ENCODE results near the gene CEBPB. TPM values are rescaled to one million over a fixed set of nuclear protein-coding genes. Genes with fewer than 3 reads are reported as not detected.

CEBPB gene
- polyA plus RNA-seq, 1 donor (not counting 4 experiments of a cell fraction or from before 2014, with no cell fraction given) = 15.8 TPM

- H3K36me3 ChIP-seq (ENCODE audit: control insufficient read depth in 2 of 2, extremely low read depth in 1 of 2, insufficient read depth in 2 of 2, low read length in 2 of 2) = no peaks in the 10 kb centered on the region
- H3K9me3 ChIP-seq (ENCODE audit: control insufficient read depth, low read depth, low read length) = no peaks in the 10 kb centered on the region
- H3K4me1 ChIP-seq (ENCODE audit: control insufficient read depth, extremely low read depth, insufficient read depth, low read length) = peaks cover 4% of the 10 kb centered on the region
- dilution Hi-C loops (cut with MboI; ENCODE audit: extremely low pct_ligation_motif_present, low sequenced_read_pairs) = no loop called here
- no peak overlapping the region for H3K4me3 ChIP-seq (ENCODE audit: control insufficient read depth in 2 of 3, extremely low read depth in 1 of 3, insufficient read depth in 2 of 3, low read depth in 1 of 3, low read length in 3 of 3)
- no peak overlapping the region for H2AFZ ChIP-seq (ENCODE audit: control insufficient read depth, low read length)
- no peak overlapping the region for H3K4me2 ChIP-seq (ENCODE audit: control insufficient read depth, extremely low read depth, insufficient read depth, low read depth, low read length)
- no peaks in the 10 kb centered on the region for H3K27me3 ChIP-seq (ENCODE audit: control insufficient read depth, extremely low read depth, insufficient read depth, low read length)
- no peak for FAIRE-seq
- H4K20me1 ChIP-seq (ENCODE audit: control insufficient read depth, extremely low read depth, insufficient read depth, low read length) = no peaks in the 10 kb centered on the region
- no peak for DNase-seq (ENCODE audit: low read depth, low spot score)
- TF ChIP-seq CTCF (optimal IDR thresholded peaks at IDR 0.05 in 1 of 3, IDR thresholded peaks at IDR 0.05 in 1 of 3, conservative IDR thresholded peaks at IDR 0.05 in 1 of 3; ENCODE audit: extremely low read depth in 1 of 3, insufficient read depth in 2 of 3, low read length in 3 of 3) = no peak
- TF ChIP-seq EZH2 (IDR thresholded peaks at IDR 0.05; ENCODE audit: low read length) = no peak
- no peaks in the 10 kb centered on the region for H3K79me2 ChIP-seq (ENCODE audit: control insufficient read depth, insufficient read depth, low read length)
- no peak overlapping the region for H3K27ac ChIP-seq (ENCODE audit: control insufficient read depth, insufficient read depth, low read length)
- H3K9me1 ChIP-seq (ENCODE audit: control insufficient read depth, extremely low read depth, insufficient read depth, low read length) = no peaks in the 10 kb centered on the region
- no peak overlapping the region for H3K9ac ChIP-seq (ENCODE audit: control insufficient read depth, extremely low read depth, insufficient read depth, low read length)
Observed at GRCh38 chr20:50185426-50185825, 5.2 kb upstream of the CEBPB start.

DNA sequence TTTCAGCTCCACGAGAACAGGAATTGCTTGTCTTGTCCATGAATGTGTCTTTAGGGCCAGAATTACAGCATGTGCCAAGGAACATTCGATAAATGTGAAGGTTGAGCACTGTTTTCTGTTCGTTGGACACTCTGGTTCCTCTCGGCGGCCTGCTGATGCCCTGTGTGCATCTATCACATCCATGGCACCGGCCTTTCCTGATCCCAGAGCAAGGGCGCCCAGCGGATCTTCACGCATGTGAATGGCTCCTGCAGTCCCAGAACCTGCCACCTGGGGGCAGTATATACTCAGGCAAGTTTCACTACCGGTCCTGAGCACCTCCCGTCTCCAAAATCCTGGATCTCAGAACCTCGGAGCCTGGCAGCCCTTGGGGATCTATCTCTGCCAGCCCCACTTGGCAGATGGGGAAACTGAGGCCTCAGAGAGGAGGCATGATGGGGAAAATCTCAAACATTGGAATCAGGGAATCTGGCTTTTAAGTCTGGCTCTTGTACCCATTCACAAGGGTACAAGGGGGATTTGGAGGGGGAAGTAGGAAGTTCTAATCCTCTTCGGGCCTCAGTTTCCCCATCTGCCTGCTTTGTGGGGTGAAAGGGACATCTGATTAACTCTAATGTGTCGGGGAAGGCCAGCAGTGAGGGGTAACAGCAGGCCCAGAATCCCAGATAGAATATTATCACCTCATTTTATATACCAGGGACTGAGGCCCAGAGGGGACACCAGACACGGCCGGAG lies 4.3 kb upstream of the CEBPB start:
- Histone ChIP-seq H4K20me1 (ENCODE audit: control insufficient read depth, extremely low read depth, insufficient read depth, low read length) (no peaks in the 10 kb centered on the region), H3K36me3 (ENCODE audit: control insufficient read depth in 2 of 2, extremely low read depth in 1 of 2, insufficient read depth in 2 of 2, low read length in 2 of 2) (no peaks in the 10 kb centered on the region), H3K27me3 (ENCODE audit: control insufficient read depth, extremely low read depth, insufficient read depth, low read length) (no peaks in the 10 kb centered on the region), H3K9me3 (ENCODE audit: control insufficient read depth, low read depth, low read length) (no peaks in the 10 kb centered on the region), H3K27ac (ENCODE audit: control insufficient read depth, insufficient read depth, low read length) (no peak overlapping the region), H2AFZ (ENCODE audit: control insufficient read depth, low read length) (peak overlapping the region; percentile 29), H3K4me2 (ENCODE audit: control insufficient read depth, extremely low read depth, insufficient read depth, low read depth, low read length) (no peak overlapping the region), H3K4me1 (ENCODE audit: control insufficient read depth, extremely low read depth, insufficient read depth, low read length) (peaks cover 4% of the 10 kb centered on the region), H3K79me2 (ENCODE audit: control insufficient read depth, insufficient read depth, low read length) (no peaks in the 10 kb centered on the region), H3K9ac (ENCODE audit: control insufficient read depth, extremely low read depth, insufficient read depth, low read length) (no peak overlapping the region), H3K9me1 (ENCODE audit: control insufficient read depth, extremely low read depth, insufficient read depth, low read length) (no peaks in the 10 kb centered on the region), H3K4me3 (ENCODE audit: control insufficient read depth in 2 of 3, extremely low read depth in 1 of 3, insufficient read depth in 2 of 3, low read depth in 1 of 3, low read length in 3 of 3) (no peak overlapping the region)
- DNase-seq (ENCODE audit: low read depth, low spot score) (peak; percentile 71), FAIRE-seq (peak; percentile 13)
- TF ChIP-seq CTCF (optimal IDR thresholded peaks at IDR 0.05 in 1 of 3, IDR thresholded peaks at IDR 0.05 in 1 of 3, conservative IDR thresholded peaks at IDR 0.05 in 1 of 3; ENCODE audit: extremely low read depth in 1 of 3, insufficient read depth in 2 of 3, low read length in 3 of 3) (peak; percentile 84 to 96 (median 95)), EZH2 (IDR thresholded peaks at IDR 0.05; ENCODE audit: low read length) (no peak)
- dilution Hi-C loops (cut with MboI; ENCODE audit: extremely low pct_ligation_motif_present, low sequenced_read_pairs) = no loop called here
